GM21528 (cell line): ENCODE results near the gene OR13C2.

Source experiments
- ATAC-seq: cut with Tn5 transposase; IDR thresholded peaks from one replicate; pipeline ENCODE4 v1.9.1; 2021; ENCODE audit warnings: mild to moderate bottlenecking, moderate library complexity; ENCODE audit not compliant: unreplicated experiment, low FRiP score

Gene OR13C2

GRCh38 chr9:104555521-104555920, 49.9 kb downstream of the OR13C2 start:
- no peak for ATAC-seq
